GM12872 (cell line): ENCODE results near the gene RRM2.

ENCODE experiments used
- TF ChIP-seq, protein P1 (sequence below): IDR thresholded peaks from 3 replicates; pipeline ENCODE4 v1.5.1; 2011; ENCODE audit warnings: low read depth, mild to moderate bottlenecking, low read length, moderate library complexity; ENCODE audit not compliant: insufficient read depth

Gene RRM2

DNA sequence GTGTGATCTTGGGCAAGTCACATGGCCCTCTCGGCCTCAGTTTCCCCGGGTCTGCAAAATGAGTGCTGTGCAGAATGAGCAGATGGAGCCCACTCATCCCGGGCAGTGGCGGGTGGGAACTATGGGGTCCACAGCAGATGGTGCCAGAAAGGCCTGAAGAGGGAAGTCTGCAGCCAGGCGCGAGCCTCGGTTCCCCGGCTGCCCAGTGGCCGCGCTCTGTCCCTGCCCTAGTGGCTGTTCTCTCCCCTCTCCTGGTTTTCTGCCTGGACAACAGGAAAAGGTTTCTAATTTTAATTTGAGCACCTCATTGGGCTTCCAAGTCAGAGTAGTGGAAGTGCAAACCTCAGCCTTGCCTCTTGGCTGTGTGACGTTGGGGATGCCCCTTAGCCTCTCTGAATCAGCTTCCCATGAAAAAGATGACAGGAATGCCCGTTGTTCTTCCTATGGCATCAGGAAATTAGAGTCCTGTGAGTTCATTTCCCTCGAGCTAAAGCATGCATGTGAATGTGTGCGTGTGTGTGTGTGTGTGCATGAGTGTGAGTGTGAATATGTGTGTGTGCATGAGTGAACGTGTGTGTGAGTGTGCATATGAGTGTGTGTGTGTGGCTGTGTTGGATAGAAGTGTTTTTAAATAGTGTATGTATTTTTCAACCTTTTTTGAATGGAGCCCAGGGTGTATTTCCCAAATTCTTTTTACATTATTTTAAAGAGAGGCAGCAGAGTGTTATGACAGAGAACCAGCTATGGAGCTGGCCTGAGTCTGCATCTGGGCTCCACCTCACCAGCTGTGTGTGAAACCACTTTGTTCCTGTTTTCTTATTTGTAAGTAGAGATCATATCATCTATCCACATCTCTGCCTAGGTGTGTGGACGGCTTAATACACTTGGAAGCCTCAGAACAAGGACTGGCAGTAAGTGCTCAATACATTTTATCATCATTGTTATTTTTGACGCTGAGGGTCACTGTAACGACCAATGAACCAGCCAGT is 41.3 kb downstream of the RRM2 start:
- TF ChIP-seq, protein P1, sequence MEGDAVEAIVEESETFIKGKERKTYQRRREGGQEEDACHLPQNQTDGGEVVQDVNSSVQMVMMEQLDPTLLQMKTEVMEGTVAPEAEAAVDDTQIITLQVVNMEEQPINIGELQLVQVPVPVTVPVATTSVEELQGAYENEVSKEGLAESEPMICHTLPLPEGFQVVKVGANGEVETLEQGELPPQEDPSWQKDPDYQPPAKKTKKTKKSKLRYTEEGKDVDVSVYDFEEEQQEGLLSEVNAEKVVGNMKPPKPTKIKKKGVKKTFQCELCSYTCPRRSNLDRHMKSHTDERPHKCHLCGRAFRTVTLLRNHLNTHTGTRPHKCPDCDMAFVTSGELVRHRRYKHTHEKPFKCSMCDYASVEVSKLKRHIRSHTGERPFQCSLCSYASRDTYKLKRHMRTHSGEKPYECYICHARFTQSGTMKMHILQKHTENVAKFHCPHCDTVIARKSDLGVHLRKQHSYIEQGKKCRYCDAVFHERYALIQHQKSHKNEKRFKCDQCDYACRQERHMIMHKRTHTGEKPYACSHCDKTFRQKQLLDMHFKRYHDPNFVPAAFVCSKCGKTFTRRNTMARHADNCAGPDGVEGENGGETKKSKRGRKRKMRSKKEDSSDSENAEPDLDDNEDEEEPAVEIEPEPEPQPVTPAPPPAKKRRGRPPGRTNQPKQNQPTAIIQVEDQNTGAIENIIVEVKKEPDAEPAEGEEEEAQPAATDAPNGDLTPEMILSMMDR = no peak

DNA sequence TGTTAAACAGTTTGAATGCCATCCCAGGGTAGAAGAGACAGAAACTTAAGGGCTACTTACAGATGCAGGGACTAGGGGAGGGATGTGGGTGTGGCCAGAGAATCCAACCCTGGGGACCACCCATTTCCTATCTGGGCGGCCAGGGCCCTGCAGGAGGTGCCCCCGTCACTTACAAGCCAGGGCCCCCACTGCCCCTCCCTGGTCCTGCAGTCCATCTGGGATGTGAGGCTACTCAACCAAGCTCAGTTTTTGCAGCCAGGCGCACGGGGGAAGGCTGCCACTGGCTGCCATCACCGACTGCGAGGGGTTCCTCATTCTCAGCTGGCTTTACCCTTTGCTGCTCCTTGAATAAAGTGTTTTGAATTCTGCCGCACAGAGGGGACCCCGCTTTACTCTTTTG is 42.1 kb downstream of the RRM2 start:
- TF ChIP-seq, protein P1 = no peak

DNA sequence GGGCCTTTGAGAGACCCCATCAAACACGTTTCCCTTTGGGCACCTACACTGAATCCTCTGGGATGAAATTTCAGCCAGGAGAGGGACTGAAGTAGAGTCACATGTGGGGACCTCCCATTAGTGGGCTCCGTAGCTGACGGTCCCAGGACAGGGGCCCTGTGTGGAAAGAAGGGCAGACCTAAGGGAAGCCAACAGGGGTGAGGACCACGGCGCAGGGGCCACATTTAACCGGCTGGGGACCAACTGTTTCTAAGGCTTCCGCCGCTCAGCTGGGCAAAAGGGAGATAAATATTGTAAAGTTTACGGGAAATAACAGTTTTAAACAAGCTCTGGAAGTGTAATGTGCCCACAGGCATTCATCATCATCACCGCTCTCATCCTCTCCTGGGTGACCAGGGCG is 42.7 kb downstream of the RRM2 start:
- TF ChIP-seq, protein P1 = no peak

DNA sequence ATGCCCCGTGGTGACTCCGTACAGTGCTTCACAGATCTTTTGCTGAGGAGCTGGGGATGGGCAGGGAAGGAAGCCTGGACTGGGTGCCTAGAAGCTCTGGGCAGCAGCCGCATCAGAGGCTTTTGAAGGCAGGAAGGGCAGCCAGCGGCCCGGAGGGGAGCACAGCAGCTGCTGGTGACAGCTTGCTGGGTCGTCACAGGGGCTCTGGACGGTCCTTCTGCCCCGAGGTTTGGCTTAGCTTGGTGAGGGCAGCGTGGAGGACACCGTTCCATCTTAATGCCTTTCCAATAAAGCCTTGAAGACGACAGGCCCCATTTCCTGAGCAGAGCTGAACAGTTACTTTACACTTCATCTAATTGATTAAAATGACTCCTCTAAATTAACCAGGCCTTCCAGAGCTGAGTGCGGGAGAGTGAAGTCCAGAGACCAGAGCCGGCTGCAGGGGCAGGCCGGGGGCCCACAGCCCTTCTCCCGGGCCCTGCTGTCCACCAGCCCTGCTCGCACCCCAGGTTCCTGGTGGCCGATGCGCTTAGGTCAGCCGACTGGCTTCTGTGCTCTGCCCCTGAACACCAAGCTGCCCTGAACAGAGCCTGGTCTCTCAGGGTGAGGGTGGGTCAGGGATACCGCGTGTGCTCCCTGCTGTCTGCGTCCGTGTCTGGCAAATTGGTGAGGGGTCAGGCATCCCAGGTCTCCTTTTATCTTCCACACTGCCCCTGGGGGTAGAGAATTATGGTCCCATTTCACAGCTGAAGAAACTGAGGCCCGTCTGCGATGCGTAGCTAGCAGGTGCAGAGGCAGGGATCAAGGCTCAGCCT is 43.5 kb downstream of the RRM2 start:
- TF ChIP-seq, protein P1 = no peak

DNA sequence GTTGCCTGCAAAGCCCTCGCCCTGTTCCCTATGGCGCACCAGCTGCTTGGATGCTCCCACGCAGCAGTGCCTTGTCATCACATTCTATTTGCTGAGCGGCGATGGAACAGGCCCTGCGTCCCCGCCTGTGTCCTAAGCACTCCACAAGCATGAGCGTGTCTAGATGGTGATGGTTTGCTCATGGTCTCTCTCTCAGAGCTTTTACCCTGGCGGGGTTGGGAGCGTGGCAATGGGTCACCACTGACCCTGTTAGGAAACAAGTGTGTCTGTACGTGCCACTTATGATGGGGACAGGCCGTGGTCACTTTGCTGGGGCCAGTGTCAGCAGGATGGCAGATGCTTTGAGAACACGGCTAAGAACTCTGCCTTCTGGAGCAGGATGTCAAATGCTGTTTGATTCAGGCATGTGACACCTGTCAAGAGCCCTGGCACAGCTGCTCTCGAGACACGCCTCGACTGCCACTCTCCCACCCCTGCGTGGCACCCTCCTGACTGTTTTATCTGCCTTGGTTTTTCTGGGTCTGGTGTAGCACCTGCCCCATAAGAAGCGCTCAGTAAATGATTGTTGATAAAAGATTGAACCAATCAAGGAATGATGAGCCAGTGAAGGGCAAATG is 44.2 kb downstream of the RRM2 start:
- TF ChIP-seq, protein P1 = no peak

DNA sequence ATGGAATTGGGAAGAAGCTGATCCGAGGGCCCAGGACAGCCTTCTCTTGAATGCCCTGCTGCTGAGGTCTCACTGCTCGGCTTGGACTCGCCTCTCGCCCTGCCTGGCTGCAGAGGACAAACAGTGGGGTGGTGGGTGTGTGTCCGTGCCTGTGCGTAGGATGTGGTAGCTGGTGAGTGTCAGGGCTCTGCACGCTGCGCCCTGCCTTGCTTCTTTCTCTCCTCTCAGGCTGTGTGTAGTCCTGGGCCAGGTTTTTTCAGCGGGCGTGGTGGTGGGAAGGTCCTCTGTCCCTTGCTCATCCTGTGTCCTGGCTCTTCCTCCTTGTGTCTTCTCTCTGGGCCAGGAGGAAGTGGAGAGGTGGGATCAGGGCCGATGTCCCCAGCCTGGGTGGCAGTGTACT is 44.8 kb downstream of the RRM2 start:
- TF ChIP-seq, protein P1 = no peak

DNA sequence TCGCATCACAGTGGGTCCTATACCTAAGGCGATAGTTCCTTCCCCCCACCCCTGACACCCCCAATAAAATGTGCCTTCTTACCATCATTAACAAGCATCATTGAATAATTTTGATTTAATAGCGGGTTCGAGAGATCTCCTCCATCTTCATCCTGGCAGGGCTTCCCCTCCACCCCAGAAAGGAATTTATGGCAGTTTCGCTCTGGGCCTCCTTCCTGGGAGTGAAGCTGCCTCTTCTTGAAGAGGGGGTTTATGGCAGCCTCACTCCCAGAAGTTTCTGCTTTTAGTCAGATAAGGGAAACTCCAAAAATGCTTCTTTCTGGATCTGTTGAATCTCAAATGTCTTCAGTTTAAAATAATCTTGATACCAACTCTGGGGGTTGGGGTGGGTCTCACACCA is 45.7 kb downstream of the RRM2 start:
- TF ChIP-seq, protein P1 = no peak
